GM21447 (cell line): ENCODE data around the gene PCDHGA8.
A peak's percentile ranks its signal among the peaks of the same experiment; 100 is the strongest.
"Not testable (repeated sequence)": the region's sequence is repeated elsewhere in the genome, so short reads cannot be mapped to it uniquely, and the experiment has no call there.

Experiments
- ATAC-seq: cut with Tn5 transposase; IDR thresholded peaks from one replicate; pipeline ENCODE4 v1.9.1; 2021; ENCODE audit not compliant: unreplicated experiment

PCDHGA8 gene

DNA sequence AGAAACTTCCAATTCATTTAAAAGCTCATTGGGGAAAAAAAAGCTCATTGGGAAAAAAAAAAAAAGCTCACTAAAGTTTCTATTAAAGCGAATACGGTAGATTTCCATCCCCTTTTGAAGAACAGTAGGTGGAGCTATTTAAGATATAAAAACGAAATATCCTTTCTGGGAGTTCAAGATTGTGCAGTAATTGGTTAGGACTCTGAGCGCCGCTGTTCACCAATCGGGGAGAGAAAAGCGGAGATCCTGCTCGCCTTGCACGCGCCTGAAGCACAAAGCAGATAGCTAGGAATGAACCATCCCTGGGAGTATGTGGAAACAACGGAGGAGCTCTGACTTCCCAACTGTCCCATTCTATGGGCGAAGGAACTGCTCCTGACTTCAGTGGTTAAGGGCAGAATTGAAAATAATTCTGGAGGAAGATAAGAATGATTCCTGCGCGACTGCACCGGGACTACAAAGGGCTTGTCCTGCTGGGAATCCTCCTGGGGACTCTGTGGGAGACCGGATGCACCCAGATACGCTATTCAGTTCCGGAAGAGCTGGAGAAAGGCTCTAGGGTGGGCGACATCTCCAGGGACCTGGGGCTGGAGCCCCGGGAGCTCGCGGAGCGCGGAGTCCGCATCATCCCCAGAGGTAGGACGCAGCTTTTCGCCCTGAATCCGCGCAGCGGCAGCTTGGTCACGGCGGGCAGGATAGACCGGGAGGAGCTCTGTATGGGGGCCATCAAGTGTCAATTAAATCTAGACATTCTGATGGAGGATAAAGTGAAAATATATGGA, 38.1 kb downstream of the PCDHGA8 start, which contains the start of gene PCDHGA12:
PCDHGA12 (plus strand) TSS at position 176 of the 782 bp plus-strand sequence; CDS start at position 429, 253 bp downstream.
- ATAC-seq = peak; percentile 90

DNA sequence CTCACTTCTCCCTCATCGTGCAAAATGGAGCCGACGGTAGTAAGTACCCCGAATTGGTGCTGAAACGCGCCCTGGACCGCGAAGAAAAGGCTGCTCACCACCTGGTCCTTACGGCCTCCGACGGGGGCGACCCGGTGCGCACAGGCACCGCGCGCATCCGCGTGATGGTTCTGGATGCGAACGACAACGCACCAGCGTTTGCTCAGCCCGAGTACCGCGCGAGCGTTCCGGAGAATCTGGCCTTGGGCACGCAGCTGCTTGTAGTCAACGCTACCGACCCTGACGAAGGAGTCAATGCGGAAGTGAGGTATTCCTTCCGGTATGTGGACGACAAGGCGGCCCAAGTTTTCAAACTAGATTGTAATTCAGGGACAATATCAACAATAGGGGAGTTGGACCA, 38.9 kb downstream of the PCDHGA8 start:
- no peak for ATAC-seq

DNA sequence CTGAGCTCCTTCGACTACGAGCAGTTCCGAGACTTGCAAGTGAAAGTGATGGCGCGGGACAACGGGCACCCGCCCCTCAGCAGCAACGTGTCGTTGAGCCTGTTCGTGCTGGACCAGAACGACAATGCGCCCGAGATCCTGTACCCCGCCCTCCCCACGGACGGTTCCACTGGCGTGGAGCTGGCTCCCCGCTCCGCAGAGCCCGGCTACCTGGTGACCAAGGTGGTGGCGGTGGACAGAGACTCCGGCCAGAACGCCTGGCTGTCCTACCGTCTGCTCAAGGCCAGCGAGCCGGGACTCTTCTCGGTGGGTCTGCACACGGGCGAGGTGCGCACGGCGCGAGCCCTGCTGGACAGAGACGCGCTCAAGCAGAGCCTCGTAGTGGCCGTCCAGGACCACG, 39.9 kb downstream of the PCDHGA8 start:
- ATAC-seq = not testable (repeated sequence)

DNA sequence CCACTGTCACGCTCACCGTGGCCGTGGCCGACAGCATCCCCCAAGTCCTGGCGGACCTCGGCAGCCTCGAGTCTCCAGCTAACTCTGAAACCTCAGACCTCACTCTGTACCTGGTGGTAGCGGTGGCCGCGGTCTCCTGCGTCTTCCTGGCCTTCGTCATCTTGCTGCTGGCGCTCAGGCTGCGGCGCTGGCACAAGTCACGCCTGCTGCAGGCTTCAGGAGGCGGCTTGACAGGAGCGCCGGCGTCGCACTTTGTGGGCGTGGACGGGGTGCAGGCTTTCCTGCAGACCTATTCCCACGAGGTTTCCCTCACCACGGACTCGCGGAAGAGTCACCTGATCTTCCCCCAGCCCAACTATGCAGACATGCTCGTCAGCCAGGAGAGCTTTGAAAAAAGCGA, 40.3 kb downstream of the PCDHGA8 start:
- ATAC-seq = not testable (repeated sequence)

DNA sequence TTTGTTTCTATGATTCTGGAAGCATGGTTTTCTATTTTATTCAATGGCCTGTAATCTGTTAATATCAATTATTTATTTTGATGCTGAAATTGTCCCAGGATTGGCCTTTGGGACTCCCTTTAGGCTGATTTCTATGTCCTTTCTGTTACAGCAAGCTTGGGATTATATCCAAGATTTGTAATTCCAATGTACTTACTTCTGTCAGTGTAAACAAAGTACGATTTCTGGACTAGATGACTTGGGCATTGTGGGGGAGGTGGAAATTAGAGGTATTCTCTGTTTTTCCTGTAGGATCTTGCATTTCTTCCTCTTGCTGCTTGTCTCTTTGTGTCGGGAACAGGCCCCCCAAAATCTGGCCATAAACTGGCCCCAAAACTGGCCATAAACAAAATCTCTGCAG, 41.6 kb downstream of the PCDHGA8 start:
- no peak for ATAC-seq

DNA sequence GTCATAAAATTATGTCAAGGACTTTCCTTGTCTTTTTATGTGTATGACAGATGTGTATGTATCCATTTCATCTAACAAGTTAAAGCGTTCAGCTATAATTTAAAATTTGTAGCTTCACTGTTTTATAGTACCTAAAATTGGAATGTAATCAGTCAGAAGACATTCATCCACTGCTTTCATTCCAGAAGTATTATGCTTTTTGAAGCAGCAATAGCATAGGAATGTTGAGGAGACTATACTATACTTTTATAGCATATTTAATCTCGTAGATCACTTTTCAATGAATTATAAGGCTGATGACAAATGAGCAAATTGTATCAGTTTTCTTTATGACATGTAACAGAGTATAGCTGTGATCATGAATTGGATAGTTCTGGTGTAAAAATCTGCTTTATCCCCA, 44.8 kb downstream of the PCDHGA8 start:
- no peak for ATAC-seq

DNA sequence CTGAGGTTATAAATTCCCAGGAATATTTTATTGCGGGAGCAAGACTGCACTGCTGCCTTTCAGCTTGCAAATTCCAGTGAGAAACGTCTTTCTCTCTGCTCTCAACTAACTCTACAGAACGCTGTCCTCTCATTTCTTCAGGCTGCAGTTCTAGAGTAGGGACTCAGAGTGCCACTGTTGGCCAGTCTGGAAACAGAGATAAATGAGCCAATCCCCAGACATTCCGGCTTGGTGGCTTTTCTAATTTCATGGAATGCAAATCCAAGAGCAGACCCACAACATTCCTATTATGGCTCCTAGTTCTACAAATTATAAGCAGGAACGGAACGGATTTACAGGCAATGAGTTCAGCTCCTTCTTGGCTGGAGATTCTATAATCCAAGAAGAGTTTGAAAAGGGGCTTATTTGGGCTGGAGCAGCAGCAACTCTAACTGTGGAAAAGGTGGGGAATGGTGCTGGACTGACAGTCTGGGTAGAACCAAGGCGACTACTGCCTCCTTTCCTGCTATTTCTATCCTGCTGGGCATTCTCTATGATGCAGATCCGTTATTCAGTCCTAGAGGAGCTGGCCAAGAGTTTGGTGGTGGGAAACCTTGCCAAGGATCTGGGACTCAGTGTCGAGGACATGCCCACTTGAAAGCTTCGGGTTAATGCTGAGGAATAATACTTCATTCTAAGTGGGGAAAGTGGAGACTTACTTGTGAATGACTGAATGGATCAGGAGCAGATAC, 47.1 kb downstream of the PCDHGA8 start:
- no peak for ATAC-seq

DNA sequence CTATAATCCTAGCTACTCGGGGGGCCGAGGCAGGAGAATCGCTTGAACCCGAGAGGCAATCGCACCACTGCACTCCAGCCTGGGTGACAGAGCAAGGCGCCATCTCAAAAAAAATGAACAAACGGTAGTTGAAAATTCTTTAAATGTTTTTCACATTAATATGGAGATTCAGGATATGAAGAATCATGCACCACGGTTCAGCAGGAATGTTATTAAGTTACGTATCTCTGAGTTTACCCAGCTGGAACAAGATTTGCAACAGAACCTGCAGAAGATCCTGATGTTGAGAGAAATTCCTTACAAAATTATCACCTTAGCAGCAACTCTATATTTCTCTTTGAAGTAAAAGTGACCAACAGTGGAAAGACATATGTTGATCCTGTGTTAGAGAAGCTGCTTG, 47.9 kb downstream of the PCDHGA8 start:
- no peak for ATAC-seq

DNA sequence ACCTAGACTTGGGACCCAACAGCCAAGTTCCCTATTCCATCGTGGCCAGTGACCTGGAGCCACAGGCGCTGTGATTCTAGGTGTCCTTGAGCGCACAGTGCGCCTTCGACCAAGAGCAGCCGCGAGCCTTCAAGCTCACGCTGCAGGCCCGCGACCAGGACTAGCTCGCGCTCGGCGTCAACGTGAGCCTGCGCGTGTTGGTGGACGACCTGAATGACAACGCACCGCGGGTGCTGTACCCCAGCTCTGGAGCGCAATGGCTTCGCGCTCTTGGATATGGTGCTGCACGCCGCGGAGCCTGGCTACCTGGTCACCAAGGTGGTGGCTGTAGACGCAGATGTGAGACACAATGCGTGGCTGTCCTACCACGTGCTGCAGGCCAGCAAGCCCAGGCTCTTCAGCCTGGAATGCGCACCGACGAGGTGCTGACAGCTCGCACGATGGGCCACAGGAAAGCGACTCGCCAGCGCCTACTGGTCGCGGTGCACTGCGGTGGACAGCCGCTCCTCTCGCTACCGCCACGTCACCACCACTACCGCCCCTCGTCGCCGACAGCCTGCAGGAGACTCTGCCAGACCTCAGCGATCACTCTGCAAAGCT, 49.2 kb downstream of the PCDHGA8 start:
- no peak for ATAC-seq
